ENCODE data around the gene PIP5K1B. TPM values are rescaled to one million over a fixed set of nuclear protein-coding genes. Genes with fewer than 3 reads are reported as not detected.

The PIP5K1B gene
- total RNA-seq, 1 experiment from 2014 or later, result 0.20 TPM

DNA sequence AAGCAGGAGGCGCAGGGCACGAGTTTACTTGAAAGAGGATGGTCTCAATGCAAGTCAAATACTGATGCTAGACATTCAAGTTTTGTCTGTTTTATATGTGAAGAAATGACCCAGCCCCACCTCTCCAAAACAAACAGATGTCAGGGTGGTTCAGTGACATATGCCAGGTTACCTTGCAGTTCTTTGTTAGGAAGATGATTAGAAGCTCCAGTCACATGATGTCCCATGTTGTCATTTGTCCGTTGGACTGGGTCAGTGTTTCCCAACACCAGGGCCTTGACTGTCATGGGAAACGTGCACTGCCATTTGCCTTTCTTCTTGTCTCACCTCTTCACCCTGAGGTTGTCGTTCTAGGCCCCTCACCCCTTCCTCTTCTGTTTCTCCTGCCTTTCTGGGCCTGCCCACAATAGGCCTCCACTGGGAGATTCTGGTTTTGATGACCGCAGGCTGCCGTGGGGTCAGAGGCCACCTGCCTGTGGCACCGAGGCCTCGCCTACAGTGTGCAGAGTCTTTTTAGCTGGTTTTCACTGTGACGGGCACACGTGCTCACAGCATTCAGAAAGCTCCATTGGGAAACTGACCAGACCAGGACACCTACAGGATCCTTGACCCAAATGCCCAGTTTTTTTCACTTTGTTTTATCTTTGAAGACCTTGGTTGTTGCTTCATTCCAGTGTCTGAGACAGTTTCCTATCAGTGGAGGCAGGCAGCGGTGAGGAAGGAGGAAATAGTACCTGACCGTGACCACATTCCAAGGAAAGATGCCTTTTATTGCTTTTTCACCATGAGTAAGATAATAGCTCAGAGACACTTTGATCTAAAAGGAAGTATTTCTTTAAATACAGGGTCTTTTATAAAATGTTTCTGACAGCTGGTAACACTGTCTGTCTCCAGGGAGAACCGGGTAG is 123.1 kb downstream of the PIP5K1B start:
- intact Hi-C loops (cut with micrococcal nuclease), result no loop called here
- Histone ChIP-seq H4K20me1 (ENCODE audit: insufficient read depth) (no peaks in the 10 kb centered on the region), H3K27ac (ENCODE audit: low read depth, low read length) (no peak overlapping the region), H3K4me2 (ENCODE audit: low read length) (no peak overlapping the region), H3K79me2 (ENCODE audit: insufficient read depth, low read length) (no peaks in the 10 kb centered on the region), H3K9me2 (ENCODE audit: insufficient read depth) (no peaks in the 10 kb centered on the region), H3K9me3 (ENCODE audit: control insufficient read depth in 1 of 2, insufficient read depth in 1 of 2, low read depth in 1 of 2, low read length in 2 of 2) (no peaks in the 10 kb centered on the region), H3K4me1 (ENCODE audit: control insufficient read depth in 1 of 2, insufficient read depth in 2 of 2, low read length in 2 of 2) (no peaks in the 10 kb centered on the region), H3K36me3 (ENCODE audit: control insufficient read depth in 1 of 2, insufficient read depth in 2 of 2, low read length in 2 of 2) (no peaks in the 10 kb centered on the region), H2AFZ (ENCODE audit: low read depth, low read length, poor library complexity, severe bottlenecking) (no peak overlapping the region), H3K4me3 (replicated peaks in 1 of 2; ENCODE audit: low read depth in 1 of 2, low read length in 2 of 2) (no peak overlapping the region), H3K9ac (ENCODE audit: low read length) (no peak overlapping the region), H3K27me3 (ENCODE audit: insufficient read depth, low read length) (peaks cover 22% of the 10 kb centered on the region)
- POLR2A ChIA-PET, result no interaction called here
- DNase-seq (ENCODE audit: low read depth, low spot score) (no peak), ATAC-seq (no peak)
- CTCF ChIA-PET, result no interaction called here
- no TSS peak for BruUV-seq (replicated peaks)
- TF ChIP-seq YY1 (IDR thresholded peaks at IDR 0.05; ENCODE audit: extremely low read depth, insufficient replicate concordance, low read depth, low read length), result no peak
- TF ChIP-seq EZH2 (IDR thresholded peaks at IDR 0.05), result no peak
- TF ChIP-seq, protein P1, sequence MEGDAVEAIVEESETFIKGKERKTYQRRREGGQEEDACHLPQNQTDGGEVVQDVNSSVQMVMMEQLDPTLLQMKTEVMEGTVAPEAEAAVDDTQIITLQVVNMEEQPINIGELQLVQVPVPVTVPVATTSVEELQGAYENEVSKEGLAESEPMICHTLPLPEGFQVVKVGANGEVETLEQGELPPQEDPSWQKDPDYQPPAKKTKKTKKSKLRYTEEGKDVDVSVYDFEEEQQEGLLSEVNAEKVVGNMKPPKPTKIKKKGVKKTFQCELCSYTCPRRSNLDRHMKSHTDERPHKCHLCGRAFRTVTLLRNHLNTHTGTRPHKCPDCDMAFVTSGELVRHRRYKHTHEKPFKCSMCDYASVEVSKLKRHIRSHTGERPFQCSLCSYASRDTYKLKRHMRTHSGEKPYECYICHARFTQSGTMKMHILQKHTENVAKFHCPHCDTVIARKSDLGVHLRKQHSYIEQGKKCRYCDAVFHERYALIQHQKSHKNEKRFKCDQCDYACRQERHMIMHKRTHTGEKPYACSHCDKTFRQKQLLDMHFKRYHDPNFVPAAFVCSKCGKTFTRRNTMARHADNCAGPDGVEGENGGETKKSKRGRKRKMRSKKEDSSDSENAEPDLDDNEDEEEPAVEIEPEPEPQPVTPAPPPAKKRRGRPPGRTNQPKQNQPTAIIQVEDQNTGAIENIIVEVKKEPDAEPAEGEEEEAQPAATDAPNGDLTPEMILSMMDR (IDR thresholded peaks at IDR 0.05 in 2 of 3, conservative IDR thresholded peaks at IDR 0.05 in 1 of 3; ENCODE audit: borderline replicate concordance in 1 of 3, insufficient read depth in 1 of 3, low read depth in 2 of 3, low read length in 2 of 3), result no peak
- TF ChIP-seq, protein P2, sequence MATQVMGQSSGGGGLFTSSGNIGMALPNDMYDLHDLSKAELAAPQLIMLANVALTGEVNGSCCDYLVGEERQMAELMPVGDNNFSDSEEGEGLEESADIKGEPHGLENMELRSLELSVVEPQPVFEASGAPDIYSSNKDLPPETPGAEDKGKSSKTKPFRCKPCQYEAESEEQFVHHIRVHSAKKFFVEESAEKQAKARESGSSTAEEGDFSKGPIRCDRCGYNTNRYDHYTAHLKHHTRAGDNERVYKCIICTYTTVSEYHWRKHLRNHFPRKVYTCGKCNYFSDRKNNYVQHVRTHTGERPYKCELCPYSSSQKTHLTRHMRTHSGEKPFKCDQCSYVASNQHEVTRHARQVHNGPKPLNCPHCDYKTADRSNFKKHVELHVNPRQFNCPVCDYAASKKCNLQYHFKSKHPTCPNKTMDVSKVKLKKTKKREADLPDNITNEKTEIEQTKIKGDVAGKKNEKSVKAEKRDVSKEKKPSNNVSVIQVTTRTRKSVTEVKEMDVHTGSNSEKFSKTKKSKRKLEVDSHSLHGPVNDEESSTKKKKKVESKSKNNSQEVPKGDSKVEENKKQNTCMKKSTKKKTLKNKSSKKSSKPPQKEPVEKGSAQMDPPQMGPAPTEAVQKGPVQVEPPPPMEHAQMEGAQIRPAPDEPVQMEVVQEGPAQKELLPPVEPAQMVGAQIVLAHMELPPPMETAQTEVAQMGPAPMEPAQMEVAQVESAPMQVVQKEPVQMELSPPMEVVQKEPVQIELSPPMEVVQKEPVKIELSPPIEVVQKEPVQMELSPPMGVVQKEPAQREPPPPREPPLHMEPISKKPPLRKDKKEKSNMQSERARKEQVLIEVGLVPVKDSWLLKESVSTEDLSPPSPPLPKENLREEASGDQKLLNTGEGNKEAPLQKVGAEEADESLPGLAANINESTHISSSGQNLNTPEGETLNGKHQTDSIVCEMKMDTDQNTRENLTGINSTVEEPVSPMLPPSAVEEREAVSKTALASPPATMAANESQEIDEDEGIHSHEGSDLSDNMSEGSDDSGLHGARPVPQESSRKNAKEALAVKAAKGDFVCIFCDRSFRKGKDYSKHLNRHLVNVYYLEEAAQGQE (IDR thresholded peaks at IDR 0.05; ENCODE audit: low read depth), result no peak
- no peak for TF ChIP-seq POLR2A (IDR thresholded peaks at IDR 0.05; ENCODE audit: borderline replicate concordance, extremely low read depth, insufficient read depth, insufficient read length)
- no peak for TF ChIP-seq CBX3 (IDR thresholded peaks at IDR 0.05; ENCODE audit: low read depth)
- TF ChIP-seq, protein P3, sequence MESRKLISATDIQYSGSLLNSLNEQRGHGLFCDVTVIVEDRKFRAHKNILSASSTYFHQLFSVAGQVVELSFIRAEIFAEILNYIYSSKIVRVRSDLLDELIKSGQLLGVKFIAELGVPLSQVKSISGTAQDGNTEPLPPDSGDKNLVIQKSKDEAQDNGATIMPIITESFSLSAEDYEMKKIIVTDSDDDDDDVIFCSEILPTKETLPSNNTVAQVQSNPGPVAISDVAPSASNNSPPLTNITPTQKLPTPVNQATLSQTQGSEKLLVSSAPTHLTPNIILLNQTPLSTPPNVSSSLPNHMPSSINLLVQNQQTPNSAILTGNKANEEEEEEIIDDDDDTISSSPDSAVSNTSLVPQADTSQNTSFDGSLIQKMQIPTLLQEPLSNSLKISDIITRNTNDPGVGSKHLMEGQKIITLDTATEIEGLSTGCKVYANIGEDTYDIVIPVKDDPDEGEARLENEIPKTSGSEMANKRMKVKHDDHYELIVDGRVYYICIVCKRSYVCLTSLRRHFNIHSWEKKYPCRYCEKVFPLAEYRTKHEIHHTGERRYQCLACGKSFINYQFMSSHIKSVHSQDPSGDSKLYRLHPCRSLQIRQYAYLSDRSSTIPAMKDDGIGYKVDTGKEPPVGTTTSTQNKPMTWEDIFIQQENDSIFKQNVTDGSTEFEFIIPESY (IDR thresholded peaks at IDR 0.05; ENCODE audit: extremely low read depth, insufficient replicate concordance, low read length), result no peak
- RAD21 ChIA-PET (ENCODE audit: low non-redundant PET in 1 of 2, low total read pairs in 2 of 2, uncharacterized antibody in 2 of 2, unreplicated experiment in 2 of 2), result no interaction called here

Measured in HCT116 (cell line).